ENCODE data around the gene MRNIP.
"Not testable (repeated sequence)": the region's sequence is repeated elsewhere in the genome, so short reads cannot be mapped to it uniquely, and the experiment has no call there.

Gene MRNIP

GRCh38 chr5:179887095-179887494 is 28.5 kb upstream of the MRNIP start:
- no peak for DNase-seq

DNA sequence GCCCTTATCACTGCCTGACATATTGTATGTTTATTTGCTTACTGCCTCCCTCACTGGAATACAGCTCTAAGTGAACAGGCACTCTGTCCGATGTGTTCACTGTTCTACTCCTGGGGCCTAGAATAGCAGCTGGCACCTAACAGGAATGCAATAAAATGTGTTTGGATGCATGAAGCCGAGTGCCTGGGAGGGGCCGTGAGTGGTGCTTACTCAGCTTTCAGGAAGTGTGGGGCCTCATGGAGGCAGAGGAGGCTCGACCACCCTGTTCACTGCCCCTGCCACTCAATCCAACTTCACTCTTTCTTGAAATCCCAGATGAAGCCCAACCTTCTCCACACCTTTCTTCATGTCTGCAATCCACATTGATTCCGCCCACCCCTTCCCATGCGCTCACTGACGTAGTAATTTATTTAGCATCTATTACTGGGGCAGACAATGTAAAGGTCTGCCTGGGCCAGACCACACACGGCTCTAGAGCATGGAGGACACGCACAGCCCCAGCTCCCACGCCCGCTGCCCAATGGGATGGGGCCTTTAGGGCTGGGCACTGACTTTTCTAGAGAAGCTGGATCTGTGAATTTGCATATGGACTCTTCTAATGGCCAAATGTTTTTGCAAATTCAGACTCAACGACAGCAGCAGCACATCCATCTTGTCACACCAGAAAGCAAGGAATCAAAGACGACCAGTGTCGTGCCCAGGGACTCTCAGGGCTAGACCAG is 27.7 kb upstream of the MRNIP start:
- no peak for DNase-seq

DNA sequence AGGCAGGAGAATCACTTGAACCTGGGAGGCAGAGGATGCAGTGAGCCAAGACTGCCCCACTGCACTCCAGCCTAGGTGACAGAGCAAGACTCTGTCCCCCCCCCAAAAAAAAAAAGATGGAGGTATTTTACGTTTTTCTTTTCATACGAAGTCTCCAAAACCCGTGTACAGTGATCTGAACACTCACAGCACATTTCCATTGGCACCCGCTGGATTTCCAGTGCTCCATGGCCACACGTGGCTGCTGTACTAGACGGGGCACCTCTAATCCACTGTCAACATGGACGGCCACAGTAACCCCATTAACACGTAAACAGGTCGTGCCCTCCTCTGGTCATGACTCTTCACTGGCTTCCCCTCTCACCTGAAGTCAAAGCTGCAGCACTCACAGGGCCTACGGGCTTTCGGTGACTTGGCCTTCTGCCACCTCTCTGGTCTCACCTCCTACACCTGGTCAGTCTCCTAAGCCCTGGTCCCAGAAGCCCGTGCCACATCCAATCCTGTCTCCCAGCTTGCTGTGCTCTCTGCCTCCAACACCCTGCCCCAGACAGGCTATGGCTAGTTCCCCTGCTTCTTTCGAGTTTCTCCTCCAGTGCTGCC is 27.0 kb upstream of the MRNIP start:
- no peak for DNase-seq

GRCh38 chr5:179883163-179883562 is 24.5 kb upstream of the MRNIP start:
- DNase-seq = no peak

- DNase-seq = no peak
Observed at GRCh38 chr5:179882338-179882737, 23.7 kb upstream of the MRNIP start.

DNA sequence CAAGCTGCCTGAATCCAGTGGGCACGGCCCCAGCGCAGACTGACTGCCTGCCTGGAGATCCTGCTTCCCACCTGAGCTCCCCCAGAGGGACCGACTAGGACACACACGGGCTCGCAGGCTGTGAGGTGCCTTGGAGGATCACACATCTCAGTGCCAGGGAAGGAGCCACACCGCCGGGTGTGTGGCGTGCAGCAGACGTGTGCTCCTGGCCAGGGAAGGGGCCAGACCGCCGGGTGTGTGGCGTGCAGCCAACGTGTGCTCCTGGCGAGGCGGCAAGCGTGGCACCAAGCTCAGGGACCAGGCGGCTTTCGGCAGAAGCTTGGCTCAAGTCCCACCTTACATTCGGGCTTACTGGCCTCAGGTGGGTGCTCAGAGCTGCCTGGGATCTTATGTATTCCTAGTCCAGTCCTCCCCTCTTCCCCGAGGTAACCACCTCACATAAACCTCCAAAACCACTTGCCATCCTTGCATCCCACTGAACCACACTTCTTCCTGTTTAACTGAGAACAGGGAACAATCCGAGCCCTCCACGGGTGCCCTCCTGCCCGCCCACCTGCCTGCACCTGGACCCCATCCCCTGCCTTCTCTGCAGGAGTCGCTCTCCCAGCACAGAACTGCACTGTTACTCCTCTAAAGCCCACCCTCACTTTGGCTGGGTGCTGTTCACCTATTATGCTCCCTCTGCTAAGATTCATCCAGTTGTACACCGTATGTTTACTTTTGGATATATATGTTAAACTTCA is 22.4 kb upstream of the MRNIP start:
- DNase-seq = no peak

DNA sequence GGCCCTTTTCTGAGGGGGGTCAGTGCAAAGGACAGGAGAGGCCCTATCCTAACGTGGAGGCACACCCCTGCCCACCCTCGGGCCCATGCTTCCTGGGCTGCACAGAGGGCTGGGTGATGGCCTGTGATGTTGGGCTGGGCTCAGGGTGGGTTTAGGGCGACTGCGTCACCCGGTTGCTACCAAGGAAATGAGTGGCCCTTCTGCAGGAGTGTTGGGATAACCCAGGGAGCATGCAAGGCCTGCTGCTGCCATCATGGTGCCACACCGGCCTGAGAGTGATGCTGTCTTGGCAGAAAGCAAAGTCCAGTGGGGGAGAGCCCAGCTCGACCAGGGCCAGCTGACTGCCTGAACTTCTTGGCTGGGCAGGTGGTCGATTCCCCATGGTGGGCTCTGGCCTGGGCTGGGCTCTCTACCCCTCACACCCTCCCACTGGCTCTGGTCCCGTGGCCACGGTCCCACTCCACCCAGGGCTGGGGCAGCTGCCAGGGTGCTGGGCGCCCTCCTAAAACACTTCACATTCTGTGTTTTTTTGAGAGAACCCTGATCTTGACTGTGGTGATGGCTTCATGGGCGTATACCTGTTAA is 21.5 kb upstream of the MRNIP start:
- DNase-seq = no peak

GRCh38 chr5:179879690-179880010 is 21.0 kb upstream of the MRNIP start:
- DNase-seq = no peak

DNA sequence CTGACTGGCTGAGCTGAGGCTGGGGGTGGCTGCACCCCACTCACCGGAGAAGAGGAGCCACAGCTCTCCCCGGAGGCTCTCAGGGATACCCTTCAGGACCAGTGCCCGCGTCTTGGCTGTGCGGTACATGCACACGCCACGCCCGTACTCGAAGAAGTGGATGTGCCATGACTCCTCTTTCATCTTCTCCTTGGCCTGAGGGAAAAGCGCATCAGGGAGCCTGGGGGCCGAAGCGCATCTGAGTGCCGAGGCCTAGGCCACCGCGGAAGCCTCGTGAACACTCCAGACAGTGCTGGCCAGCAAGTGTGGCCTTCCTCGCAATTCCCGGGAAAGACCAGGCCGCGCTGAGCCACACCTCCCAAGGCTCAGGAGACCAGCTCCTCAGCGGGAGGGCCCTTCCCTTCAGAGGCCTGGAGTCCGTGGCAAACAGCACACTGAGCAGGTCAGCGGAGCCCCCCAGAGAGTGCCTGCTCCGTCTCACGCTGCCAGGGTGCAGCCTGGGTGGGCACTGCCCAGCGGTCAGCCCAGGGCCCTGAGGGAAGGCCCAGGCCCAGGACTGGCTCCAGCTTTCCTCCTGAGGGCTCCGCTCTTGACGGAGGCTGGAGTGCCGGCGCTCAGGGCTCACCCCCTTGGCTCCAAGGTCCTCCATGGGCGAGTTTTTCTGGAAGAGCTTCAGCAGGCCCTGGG is 20.5 kb upstream of the MRNIP start:
- no peak for DNase-seq

- DNase-seq = no peak
Observed at GRCh38 chr5:179878222-179879002, 19.8 kb upstream of the MRNIP start.

DNA sequence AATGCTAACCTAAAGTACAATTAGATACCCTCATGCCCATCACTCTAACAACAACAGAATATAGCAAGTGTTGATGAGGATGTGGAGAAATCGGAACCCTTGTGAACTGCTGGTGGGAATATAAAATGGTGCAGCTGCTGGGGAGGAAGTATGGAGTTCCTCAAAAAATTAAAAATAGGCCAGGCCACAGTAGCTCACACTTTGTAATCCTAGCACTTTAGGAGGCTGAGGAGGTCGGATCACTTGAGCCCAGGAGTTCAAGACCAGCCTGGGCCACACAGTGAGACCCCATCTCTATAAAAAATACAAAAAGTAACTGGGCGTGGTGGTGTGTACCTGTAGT is 18.0 kb upstream of the MRNIP start:
- DNase-seq = no peak

- DNase-seq = no peak
Observed at GRCh38 chr5:179875741-179876609, 17.4 kb upstream of the MRNIP start.

DNA sequence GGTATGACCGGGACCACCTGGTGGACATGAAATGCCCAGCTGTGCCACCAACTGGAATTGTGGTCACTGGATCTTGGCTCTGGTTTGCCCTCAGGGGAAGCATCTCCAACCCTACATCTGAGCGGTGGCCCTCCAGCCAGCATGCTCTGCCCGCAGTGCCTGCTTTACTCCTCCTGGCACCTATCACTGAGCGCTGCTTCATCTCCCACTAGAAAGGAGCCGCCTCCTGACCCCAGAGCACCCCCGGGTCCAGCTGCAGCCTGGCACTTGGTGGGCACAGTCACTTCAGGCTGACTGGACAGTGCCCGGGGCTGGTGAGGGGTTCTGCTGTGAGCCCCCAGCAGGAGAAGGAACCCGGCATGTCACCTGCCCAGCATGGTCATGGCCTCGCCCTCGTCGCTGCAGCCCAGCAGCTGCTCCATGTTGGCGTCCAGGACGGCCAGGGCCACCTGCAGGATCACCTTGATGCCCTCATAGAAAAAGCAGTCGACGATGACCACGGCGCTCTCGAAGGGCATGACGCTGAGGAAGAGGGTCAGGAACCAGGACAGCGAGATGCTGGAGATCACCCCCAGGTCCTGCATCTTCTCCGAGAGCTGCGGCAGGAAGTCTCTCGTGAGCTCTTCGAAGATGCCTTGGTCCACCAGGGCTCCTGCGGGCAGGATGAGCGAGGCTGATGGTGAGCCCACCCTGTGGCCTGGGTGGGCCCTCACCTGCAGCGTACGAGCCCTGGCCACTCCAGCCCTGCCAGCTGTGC is 16.1 kb upstream of the MRNIP start:
- no peak for DNase-seq

DNA sequence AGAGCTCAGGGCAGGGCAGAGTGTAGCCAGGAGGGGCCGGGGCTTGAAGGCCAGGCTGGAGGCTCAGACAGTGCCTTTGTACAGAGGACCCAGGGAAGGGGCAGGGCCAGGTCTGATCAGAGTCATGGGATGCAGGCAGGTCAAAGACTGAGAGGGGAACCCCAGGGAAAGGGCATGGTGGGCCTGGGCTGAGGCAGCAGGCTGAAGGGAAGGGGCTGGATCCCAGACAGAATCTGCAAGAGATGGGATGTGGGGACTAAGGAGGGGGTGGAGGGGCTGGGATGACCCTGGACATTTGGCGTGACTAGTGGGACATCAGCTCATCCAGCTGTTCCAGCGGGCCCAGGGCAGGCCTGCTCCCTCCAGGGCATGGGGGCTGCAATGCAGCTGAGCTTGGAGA is 15.5 kb upstream of the MRNIP start:
- DNase-seq = no peak

GRCh38 chr5:179873588-179874110 is 15.0 kb upstream of the MRNIP start:
- DNase-seq = no peak

DNA sequence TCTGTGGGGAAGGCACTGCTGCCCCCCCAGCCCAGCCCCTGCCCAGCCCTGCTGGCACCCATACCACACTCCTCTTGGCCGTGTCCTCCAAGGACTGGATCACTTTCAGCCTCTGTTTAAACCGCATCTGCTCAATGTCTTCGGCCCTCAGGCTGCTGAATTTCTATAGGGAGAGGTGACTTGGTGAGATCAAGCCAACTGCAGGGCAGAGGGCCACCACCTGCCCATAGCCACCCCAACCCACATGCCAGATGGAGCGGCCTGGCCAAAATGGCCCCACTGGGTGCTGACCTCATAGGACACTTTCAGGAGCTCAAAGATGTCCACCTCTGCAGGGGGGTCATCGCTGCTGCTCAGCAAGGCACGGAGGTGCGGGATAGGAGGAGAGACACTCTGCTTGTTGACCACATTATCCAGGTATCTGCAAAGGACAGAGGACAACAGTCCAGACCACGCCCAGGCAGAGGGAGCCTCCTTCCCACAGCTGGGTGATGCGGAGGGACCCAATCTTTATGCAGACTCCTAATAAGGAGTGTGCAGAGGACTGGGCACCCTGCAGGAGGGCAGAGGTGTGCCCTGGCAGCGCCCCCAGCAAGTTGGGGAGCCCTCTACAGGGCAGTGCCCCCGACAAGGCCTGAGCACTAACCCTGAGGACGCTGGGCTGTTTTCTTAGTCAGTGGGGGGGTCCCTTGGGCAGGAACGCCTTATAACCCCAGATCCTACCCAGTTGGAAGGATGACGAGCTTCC is 14.4 kb upstream of the MRNIP start:
- DNase-seq = no peak

- no peak for DNase-seq
Observed at GRCh38 chr5:179872055-179872827, 13.6 kb upstream of the MRNIP start.

- DNase-seq = not testable (repeated sequence)
Observed at GRCh38 chr5:179871533-179871932, 12.9 kb upstream of the MRNIP start.

DNA sequence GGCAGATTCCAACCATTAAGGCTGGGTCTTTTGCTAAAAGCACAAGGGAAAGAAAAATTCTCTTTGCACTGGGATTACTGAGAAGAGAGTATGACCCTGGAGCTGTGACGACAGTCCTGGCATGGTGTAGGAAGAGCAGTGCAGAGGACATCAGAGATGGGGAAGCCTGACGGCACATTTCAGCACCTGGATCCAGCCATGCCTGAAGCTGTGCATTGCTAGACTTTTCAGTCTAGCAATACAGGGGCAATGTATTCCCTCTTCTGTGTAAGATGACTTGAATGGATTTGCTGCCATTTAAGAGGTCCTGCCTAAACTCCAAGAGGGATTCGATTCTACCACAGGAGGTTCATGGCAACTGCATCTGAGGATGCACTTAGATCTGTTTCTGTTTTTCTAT is 12.3 kb upstream of the MRNIP start:
- no peak for DNase-seq

Data from DMS 273 treated with DMSO at 0.1 percent for 48 hours (cell line).